AG09319 (cell line): Measurements from ENCODE around the gene VSIG8.

ENCODE experiments used
- DNase-seq: peaks from one replicate; pipeline ENCODE4 v3.0.0-alpha.2; 2010; ENCODE audit warnings: low read depth; ENCODE audit errors: extremely low read depth
- CTCF ChIP-seq: IDR thresholded peaks from 2 replicates; pipeline ENCODE4 v1.5.1; 2011; ENCODE audit warnings: low read depth, mild to moderate bottlenecking, inconsistent platforms, low read length, moderate library complexity

The VSIG8 gene

GRCh38 chr1:159866066-159866465 lies 3.6 kb upstream of the VSIG8 start:
- TF ChIP-seq CTCF: no peak

GRCh38 chr1:159864262-159864661 lies 1.8 kb upstream of the VSIG8 start:
- no peak for TF ChIP-seq CTCF

More at GRCh38 chr1:159866066-159866465, 3.6 kb upstream of the VSIG8 start:
- DNase-seq: no peak

GRCh38 chr1:159862031-159862430 lies 426 bp downstream of the VSIG8 start:
- no peak for TF ChIP-seq CTCF
- no peak for DNase-seq

More at GRCh38 chr1:159864262-159864661, 1.8 kb upstream of the VSIG8 start:
- DNase-seq: no peak

- DNase-seq: no peak
- no peak for TF ChIP-seq CTCF
Observed at GRCh38 chr1:159861218-159861617, 1.2 kb downstream of the VSIG8 start.

GRCh38 chr1:159860456-159860855 lies 2.0 kb downstream of the VSIG8 start:
- TF ChIP-seq CTCF: no peak
- no peak for DNase-seq

- DNase-seq: no peak
- no peak for TF ChIP-seq CTCF
Observed at GRCh38 chr1:159859767-159860322, 2.6 kb downstream of the VSIG8 start.

- TF ChIP-seq CTCF: no peak
- no peak for DNase-seq
Observed at GRCh38 chr1:159857889-159858288, 4.6 kb downstream of the VSIG8 start.
